GM13977 (cell line): ENCODE data around the gene SLCO2A1.

ENCODE experiments used
- DNase-seq: peaks from one replicate; pipeline ENCODE4 v3.0.0; 2012; ENCODE audit warnings: low spot score
- CTCF ChIP-seq: IDR thresholded peaks from 2 replicates; pipeline ENCODE4 v1.5.1; 2012; ENCODE audit warnings: mild to moderate bottlenecking, control low read depth; ENCODE audit not compliant: insufficient read depth; ENCODE audit errors: extremely low read depth, missing control alignments
- in situ Hi-C: fragments of 300-500 bp; cut with MboI; formaldehyde crosslinking; loops from one replicate; pipeline ENCODE4 v1.12.0; 2022; ENCODE audit warnings: low sequenced_read_pairs, low pct_unique_long_range_greater_than_20kb, mixed read lengths, inconsistent platforms; ENCODE audit not compliant: unreplicated experiment

Gene SLCO2A1

GRCh38 chr3:134003066-134003465 is 26.7 kb downstream of the SLCO2A1 start:
- no peak for TF ChIP-seq CTCF
- DNase-seq: no peak
- in situ Hi-C loops: no loop called here

GRCh38 chr3:134002306-134002705 is 27.4 kb downstream of the SLCO2A1 start:
- no peak for DNase-seq
- in situ Hi-C loops: no loop called here
- TF ChIP-seq CTCF: no peak

- no peak for DNase-seq
- in situ Hi-C loops: no loop called here
- TF ChIP-seq CTCF: no peak
Observed at GRCh38 chr3:134001251-134001650, 28.5 kb downstream of the SLCO2A1 start.

GRCh38 chr3:133999891-134000685 is 29.6 kb downstream of the SLCO2A1 start:
- TF ChIP-seq CTCF: no peak
- no peak for DNase-seq
- in situ Hi-C loops: no loop called here

- in situ Hi-C loops: no loop called here
- TF ChIP-seq CTCF: no peak
- DNase-seq: no peak
Observed at GRCh38 chr3:133998691-133999241, 31.0 kb downstream of the SLCO2A1 start.

GRCh38 chr3:133997871-133998635 is 31.7 kb downstream of the SLCO2A1 start:
- no peak for DNase-seq
- TF ChIP-seq CTCF: no peak
- in situ Hi-C loops: no loop called here
